ENCODE measurements around the gene ADCY5.

ADCY5 gene

GRCh38 chr3:123320221-123320620 lies 128.7 kb downstream of the ADCY5 start:
- DNase-seq = no peak

DNA sequence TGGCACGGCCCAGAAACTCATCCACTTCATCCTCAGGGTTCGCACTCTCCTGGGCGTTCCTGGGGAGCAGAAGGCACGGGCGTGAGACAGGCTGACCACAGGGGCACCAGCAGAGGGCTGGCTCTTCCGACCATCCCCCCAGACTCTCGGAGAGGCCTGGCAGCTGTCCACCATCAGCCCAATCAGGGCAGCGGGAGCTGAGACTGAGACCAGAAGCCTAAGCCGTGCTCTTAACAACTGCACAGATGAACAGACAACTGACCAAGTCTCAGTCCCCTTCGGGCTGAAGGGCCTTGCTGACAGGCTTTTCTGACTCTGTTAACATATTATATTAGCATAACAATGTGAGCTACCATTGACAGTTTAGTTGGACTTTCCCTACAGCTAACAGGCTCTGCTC lies 129.1 kb downstream of the ADCY5 start:
- peak; percentile 30 for DNase-seq

DNA sequence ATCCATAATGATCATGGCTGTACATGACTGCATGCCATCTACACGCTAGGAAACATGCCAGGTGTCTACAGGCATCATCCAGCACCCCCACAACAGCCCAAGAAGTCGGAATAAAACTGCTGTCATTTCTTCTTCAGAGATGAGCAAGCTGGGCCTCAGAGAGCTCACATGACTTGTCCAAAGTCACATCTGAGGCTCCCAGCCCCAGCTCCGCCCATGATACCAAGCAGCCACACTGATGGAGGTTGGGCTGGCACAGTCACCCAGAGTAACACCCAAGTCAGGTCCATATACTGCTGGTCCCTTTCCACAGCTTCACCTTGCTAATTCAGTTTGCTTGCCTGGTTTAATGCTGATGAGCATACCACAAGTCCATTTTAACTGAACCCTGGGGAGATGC lies 130.5 kb downstream of the ADCY5 start:
- DNase-seq = no peak

GRCh38 chr3:123317716-123318115 lies 131.2 kb downstream of the ADCY5 start:
- DNase-seq = no peak

GRCh38 chr3:123315271-123315595 lies 133.7 kb downstream of the ADCY5 start:
- no peak for DNase-seq

- no peak for DNase-seq
These were observed 134.3 kb downstream of the ADCY5 start for GRCh38 chr3:123314359-123315270.

GRCh38 chr3:123313889-123314288 lies 135.0 kb downstream of the ADCY5 start:
- DNase-seq = no peak

GRCh38 chr3:123312331-123313265 lies 136.3 kb downstream of the ADCY5 start:
- DNase-seq = no peak

DNA sequence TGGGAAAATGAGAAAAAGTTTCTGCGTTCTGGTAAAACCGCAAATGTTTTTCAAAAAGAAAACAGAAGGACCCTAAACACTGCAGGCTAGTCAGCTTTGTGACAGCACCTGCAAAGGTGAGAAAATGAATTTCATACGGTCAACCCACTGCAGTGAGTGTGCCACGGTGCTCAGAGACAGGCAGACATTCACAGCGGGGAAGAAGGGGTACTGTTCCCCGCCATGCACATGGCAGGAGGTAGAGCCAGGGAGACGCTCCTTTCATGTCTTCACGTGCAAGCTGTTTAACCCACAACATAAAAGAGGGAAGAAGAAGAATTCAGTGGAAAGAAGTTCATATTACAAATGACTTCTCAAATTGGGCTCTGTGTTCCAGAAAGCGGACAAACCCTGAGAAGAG lies 137.7 kb downstream of the ADCY5 start:
- DNase-seq = no peak

DNA sequence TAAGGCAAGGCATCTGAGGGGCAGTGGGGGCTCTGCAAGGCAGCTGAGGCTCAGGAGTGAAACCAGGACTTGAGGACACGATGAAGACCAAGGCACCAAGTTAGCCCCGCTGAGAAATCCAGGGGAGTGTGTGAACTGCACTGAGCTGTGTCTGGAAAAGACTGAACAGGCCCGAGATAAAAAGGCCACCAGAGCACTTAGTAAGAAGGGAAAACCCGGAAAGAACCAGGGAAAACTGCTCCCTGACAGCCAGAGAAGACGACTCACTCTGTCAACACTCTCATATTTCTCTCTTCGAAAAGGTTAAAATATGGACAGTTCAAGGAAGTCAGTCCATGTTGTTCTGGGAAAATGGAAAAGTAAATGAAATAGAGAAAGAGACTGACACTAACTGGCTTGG lies 138.1 kb downstream of the ADCY5 start:
- DNase-seq = no peak

DNA sequence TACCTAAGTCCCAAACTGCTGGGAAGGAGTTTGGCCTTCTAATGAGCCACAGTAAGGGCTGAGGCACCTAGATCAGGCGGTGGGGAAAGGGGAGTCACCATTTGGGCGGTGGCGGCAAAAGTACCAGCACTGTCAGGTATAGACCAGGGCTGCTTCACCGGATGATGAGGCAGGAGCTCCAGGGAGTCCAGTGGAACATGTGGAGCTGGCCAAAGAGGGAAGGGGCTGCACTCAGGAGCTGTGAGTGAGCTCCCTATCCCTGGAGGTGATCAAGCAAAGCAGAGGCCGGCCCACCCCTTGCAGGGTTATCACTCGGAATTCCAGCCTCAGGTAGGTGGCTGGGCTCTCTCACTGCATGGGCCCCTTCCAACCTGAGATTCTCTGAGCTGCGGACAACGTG lies 138.7 kb downstream of the ADCY5 start:
- DNase-seq = no peak

DNA sequence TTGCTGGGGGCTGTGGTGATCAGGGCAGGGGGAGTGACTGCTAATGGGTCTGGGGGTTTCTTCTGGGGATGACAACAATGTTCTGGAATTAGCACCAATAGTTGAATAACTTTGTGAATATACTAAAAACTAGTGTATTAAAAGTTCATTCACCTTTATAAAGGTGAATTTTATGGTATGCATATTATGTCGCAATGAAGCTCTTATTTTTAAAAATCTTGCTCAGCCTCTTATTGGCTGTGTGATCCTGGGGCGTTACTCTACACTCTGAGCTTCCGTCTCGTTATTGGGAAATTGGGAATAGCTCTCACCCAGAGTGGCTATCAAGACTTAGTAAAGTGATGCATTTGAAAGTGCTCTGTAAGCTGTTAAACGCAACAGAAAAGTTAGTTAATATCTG lies 141.8 kb downstream of the ADCY5 start:
- DNase-seq = no peak

GRCh38 chr3:123305192-123305591 lies 143.7 kb downstream of the ADCY5 start:
- no peak for DNase-seq

GRCh38 chr3:123303976-123304560 lies 144.8 kb downstream of the ADCY5 start:
- no peak for DNase-seq

- DNase-seq = no peak
These were observed 145.9 kb downstream of the ADCY5 start for GRCh38 chr3:123302961-123303360.

GRCh38 chr3:123301331-123302184 lies 147.3 kb downstream of the ADCY5 start:
- DNase-seq = no peak

- DNase-seq = no peak
These were observed 148.3 kb downstream of the ADCY5 start for GRCh38 chr3:123300583-123300982.

DNA sequence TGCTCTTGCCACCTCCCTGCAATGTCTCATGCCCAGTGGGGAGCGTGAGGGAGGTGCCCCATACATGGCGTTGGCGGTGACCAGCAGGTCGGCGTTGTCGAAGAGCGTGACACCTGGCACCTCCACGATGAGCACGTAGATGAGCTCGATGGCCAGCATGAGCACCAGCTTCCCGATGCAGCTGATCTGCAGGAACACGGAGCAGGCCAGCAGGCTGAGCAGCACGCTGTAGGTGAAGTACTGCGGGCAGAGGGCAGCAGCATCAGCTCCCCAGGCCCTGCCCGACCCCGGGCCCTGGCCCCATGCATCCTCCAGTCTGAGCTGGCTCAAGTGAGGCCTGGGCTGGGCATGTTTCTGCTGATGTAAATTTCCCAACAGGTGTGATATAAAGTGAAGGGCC lies 148.8 kb downstream of the ADCY5 start:
- no peak for DNase-seq

GRCh38 chr3:123299581-123299980 lies 149.3 kb downstream of the ADCY5 start:
- DNase-seq = no peak

DNA sequence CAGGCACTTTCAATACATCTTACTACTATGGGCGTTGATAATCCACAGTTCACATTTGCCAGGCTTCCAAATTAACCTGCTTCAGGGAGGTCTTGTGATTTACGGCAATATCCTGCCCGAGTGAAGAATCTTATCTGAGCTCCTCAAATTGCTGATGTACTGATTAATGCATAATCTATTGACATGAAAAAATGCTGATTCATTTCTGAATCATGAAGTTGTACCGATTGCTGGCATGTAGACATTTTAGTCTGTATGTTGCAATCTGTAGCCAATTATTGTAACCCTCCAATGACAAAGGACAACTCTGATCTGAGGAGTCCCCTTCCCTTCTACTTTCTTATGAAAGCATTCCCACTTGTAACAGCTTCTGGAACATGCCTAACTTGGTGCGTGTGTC lies 150.0 kb downstream of the ADCY5 start:
- DNase-seq = no peak

- no peak for DNase-seq
These were observed 151.3 kb downstream of the ADCY5 start for GRCh38 chr3:123297627-123297899.

DNA sequence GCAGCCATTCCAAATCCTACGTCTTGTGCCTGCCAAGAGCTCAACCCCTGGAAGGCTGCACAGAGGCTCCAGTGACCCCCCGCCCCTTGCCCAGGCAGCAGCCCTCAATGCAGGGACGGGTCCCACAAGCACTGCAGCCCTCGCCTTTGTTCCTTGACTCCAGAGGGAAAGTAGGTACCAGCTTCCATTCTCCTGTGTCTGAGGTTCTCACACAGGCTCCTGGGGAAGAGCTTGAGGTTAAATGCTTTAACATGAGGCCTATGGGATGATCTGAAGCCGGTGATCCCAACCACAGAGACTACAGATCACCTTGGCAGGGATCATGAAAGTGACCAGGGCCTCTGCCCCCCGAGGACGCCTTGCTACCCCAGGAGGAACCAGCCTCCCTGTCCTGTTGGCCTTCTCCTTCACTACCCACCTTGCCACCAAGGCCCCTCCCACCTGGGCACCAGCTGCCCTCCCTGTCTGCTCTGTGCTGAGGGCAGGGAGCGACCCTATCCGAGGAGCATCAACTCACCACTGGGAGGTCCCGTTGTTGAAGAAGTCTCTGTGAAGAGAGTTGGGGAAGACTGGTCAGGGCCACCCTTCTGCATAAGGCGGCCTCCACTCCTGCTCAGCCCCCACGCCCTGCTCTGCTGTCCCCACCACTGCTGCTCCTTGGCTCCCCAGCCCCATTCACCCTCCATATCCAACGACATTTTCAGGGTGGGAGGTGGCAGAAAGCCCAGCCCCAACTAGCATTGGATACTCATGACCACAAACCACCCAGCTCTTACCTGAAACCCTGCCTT lies 151.9 kb downstream of the ADCY5 start:
- DNase-seq = no peak

Data from retina (tissue), 1 donor.